Gastrocnemius medialis (tissue), 4 donors: ENCODE data around the gene HSD17B4.

Experiments
- POLR2A ChIP-seq, 2 donors: fragments of 450-650 bp; IDR thresholded peaks; one replicate each; pipeline ENCODE4 v1.6.1; 2017; ENCODE audit warnings: antibody characterized with exemption in 2 of 2, mild to moderate bottlenecking in 2 of 2, moderate library complexity in 2 of 2
- TF ChIP-seq, protein P1 (sequence below), 5 experiments: fragments of 450-650 bp in 3 of 5; fragments of 200-600 bp in 2 of 5; sonication (generic) in 2 of 5; IDR thresholded peaks in 4 of 5; conservative IDR thresholded peaks in 1 of 5; 1 replicate in 4 of 5; 2 replicates in 1 of 5; pipeline ENCODE4 v1.5.1; 2016 to 2019; ENCODE audit warnings: antibody characterized with exemption in 5 of 5, mild to moderate bottlenecking in 3 of 5, moderate library complexity in 3 of 5

DNA sequence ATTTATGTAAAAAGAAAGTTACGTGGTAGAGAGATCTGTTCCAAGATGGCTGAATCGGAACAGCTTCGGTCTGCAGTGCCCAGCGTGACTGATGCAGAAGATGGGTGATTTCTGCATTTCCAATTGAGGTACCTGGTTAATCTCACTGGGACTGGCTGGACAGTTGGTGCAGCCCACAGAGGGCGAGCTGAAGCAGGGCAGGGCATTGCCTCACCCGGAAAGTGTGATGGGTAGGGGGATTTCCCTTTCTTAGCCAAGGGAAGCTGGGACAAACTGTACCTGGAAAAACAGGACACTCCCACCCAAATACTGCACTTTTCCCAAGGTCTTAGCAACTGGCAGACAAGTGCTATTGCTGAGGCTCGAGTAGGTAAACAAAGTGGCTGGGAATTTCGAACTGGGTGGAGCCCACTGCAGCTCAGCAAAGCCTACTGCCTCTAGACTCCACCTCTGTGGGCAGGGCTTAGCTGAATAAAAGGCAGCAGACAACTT lies 13.1 kb upstream of the HSD17B4 start:
- no peak for TF ChIP-seq POLR2A (IDR thresholded peaks at IDR 0.05)
- TF ChIP-seq, protein P1, sequence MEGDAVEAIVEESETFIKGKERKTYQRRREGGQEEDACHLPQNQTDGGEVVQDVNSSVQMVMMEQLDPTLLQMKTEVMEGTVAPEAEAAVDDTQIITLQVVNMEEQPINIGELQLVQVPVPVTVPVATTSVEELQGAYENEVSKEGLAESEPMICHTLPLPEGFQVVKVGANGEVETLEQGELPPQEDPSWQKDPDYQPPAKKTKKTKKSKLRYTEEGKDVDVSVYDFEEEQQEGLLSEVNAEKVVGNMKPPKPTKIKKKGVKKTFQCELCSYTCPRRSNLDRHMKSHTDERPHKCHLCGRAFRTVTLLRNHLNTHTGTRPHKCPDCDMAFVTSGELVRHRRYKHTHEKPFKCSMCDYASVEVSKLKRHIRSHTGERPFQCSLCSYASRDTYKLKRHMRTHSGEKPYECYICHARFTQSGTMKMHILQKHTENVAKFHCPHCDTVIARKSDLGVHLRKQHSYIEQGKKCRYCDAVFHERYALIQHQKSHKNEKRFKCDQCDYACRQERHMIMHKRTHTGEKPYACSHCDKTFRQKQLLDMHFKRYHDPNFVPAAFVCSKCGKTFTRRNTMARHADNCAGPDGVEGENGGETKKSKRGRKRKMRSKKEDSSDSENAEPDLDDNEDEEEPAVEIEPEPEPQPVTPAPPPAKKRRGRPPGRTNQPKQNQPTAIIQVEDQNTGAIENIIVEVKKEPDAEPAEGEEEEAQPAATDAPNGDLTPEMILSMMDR (IDR thresholded peaks at IDR 0.05 in 4 of 5, conservative IDR thresholded peaks at IDR 0.05 in 1 of 5), result no peak
